HUDEP-2 (cell line): Measurements from ENCODE around the gene LBH.
A peak's percentile ranks its signal among the peaks of the same experiment; 100 is the strongest.

ENCODE experiments used
- DNase-seq, 76 experiments: peaks; one replicate each; lab custom pipeline; 2025; ENCODE audit not compliant: unreplicated experiment in 76 of 76; lab: John Stamatoyannopoulos, UW

The LBH gene

GRCh38 chr2:30233271-30234009, 2.1 kb downstream of the LBH start:
- DNase-seq, result peak in 5 of 76 experiments; percentile 4 to 19 (median 15)

DNA sequence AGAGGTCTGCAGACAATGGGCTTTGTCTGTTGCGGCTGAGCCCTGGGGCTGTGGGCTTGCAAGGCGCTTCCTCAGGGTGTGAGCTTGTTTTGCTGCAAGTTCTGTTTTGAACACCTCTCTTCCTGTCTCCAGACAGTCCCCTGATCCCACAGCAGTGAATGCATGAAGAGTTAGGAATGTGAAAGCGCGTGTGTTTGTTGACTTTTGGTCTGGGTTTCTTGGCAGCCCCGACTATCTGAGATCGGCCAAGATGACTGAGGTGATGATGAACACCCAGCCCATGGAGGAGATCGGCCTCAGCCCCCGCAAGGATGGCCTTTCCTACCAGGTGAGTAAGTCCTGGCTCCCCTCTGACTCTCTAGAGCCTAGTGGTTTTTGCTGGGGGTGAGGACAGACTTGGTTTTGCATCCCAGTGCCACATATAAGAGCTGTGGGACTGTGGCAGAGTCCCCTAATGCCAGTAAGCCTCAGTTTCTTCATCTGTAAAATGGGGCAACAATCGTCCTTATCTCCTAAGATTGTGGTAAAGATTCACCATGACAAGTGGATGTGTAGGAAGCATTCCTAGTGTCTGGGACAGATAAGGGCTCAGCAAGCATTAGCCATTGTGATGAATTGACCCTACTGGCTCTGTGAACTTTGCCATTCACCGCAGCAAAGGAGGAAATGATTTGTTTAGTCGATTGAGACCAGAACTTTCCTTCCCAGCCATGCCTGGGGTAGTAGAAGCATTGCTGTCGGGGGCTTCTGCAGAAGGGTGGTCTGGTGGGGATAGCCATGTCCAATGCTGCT, 3.0 kb downstream of the LBH start:
- peak in 1 of 76 experiments; percentile 11 for DNase-seq

DNA sequence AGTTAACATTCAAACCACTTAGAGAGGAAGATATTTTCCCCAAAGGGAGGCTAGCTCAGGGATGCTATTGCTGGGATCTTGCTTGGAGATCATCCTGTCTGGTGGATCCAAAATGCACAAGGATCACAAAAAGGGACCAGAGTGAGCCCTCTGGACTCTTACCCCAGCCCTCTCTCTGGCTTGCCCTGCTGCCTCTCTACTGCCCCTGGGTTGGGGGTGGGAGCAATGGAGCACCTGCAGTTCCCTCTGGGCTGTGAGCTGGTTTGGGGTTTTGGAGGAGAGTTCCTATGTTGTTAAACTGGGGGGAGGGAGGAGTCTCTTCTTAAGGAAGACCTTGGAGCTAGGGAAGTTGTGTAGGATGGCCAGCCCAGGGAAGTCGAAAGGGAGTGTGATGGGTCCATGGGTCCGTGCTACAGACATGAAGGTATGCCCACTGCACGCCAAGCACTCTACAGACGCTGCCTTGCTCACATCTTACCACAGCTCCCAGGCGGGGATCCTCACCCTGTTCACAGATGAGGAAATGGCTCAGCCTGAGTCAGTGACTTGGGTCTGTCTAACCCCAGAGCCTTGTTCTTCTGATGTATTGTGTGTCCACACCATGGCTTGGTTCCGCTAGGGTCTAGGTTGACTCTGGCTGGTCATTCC, 3.8 kb downstream of the LBH start:
- DNase-seq, result no peak

- no peak for DNase-seq
Observed at GRCh38 chr2:30235859-30236535, 4.7 kb downstream of the LBH start.

GRCh38 chr2:30236591-30237238, 5.4 kb downstream of the LBH start:
- DNase-seq, result no peak

GRCh38 chr2:30237239-30237965, 6.1 kb downstream of the LBH start:
- DNase-seq, result no peak

DNA sequence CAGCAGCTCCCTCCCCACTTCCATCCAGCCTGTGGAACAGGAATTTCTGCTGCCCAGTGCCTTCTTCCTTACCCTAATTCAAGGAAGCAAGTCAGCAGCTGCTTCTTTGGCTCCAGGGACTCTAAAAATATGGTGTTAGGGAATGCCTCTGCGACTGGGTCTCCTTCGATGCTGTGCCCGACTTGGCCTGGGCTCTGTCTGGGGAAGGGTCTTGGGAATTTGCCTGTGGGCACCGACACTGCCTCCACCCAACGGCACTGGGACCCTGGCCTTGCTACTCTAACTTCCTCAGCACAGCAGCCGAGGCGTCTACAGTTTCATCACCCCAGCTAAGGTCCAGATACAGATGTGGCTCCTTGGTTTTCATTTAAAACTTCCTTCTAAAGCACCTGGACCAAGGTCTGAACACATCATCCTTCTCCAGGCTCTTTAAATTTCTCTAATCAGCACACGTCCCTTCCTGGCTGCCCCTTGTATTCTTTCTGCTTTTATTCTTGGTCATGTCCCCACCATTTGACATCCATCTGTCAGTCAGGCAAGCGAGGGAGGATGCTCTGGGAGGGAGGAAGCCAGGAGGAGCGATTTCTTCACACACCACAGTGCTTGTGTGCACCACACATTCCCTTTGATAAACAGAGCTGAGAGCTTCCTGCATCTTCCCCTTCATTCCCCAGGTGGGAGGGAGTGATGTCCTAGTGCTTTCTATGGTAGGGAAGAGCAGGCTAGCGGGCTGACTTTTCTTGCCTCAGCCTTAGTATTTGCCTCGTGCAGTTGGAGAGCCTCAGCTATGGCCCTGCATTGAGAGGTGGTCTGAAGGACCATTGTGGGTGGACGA, 6.8 kb downstream of the LBH start:
- DNase-seq, result no peak

DNA sequence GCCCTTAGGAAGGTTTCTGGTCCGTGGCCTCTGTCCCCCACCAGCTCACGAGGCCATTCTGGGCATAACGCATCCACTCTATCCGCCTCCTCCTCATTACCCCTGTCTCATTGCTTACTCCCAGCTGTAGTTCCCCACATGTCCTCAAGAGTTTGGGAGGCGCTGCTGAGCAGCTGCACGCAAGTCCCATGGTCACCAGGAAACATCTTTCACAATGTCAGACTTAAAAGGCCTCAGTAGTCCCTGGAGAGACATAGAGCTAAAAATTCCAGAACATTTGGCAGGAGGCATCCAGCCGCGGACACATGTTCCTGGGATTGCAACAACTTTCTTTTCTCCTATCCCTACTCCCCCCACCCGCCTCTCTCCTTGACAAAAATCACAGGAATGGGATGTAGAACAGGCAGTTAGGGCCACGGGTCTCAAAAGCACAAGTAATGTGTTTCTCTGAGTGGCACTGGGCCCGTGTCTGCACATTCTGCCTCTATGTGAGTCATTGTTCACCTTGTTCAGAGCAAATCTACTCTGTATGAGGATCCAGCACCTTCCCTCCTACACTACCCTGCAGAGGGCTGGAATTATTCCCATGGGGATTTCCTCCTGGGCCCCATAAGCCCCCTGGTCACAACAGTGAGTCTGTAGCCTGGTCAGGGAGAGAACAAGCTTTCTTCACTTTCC, 8.1 kb downstream of the LBH start:
- peak in 66 of 76 experiments; percentile 6 to 74 (median 49) for DNase-seq

GRCh38 chr2:30239986-30240752, 8.8 kb downstream of the LBH start:
- DNase-seq, result no peak

DNA sequence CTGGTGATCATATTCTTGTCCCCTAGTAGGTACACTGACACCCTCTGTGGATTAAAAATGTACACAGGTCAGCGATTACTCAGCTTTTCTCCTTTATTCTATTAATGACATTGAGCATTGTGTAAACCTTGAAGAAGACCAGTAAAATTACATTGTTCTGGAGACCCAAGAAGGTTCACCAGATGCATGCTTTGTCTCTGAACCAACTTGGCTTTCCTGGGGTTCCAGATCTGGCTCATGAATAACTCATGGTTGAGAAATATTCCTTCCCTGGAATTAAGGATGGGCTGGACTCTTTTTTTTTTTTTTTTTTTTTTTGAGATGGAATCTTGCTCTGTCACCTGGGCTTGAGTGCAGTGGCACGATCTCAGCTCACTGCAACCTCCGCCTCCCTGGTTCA, 11.9 kb downstream of the LBH start:
- no peak for DNase-seq

DNA sequence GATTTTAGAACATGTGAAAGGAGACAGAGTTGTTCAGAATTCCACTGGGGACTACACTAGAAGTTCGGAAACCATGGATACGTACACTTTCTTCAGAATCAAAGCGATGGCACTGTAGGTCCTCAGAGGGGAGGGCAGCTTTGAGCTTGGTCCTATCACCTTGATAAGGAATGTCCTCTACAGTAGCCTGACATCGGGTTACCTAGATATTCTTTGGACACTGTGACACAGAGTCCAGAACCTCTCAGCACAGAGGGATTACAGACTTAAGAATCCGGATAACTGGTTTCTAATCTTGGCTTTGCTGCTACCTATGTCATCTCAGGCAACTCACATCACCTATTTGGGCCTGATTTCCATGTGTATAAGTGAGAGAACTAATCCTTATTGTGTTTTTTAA, 14.0 kb downstream of the LBH start:
- DNase-seq, result no peak

GRCh38 chr2:30248791-30249190, 17.5 kb downstream of the LBH start:
- DNase-seq, result no peak

- DNase-seq, result no peak
Observed at GRCh38 chr2:30249354-30249753, 18.0 kb downstream of the LBH start.

DNA sequence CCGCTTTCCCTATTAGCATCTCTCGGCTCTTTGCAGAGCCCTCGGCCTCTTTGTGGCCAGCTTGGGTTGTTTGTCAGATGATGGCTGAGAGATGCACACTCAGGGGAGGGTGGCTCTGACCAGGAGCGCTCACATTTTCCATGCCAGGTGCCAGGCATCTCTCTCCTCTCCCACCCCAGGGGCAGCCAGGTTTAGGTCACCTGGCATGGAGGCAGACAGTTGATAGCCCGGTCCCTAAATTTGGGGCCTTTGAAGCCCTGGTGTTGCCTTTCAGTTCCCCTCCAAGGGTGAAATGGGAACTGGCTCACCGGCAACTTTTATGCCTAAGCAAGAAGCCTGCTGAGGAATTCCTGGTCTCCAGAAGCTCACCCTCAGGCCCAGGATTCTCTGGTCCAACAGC, 19.1 kb downstream of the LBH start:
- DNase-seq, result no peak

GRCh38 chr2:30252723-30253701, 21.7 kb downstream of the LBH start:
- DNase-seq, result peak in 75 of 76 experiments; percentile 24 to 98 (median 90)

GRCh38 chr2:30253873-30254684, 22.7 kb downstream of the LBH start:
- DNase-seq, result peak in 52 of 76 experiments; percentile 5 to 82 (median 39)
